GM12864 (cell line): Measurements from ENCODE around the gene LNX2.
A peak's percentile ranks its signal among the peaks of the same experiment; 100 is the strongest.

ENCODE experiments used
- DNase-seq: peaks from one replicate; pipeline ENCODE4 v3.0.0-alpha.2; 2011; ENCODE audit warnings: low read depth
- H3K4me3 ChIP-seq: 2 replicates; pipeline ENCODE4 v1.5.1; 2011; ENCODE audit warnings: mild to moderate bottlenecking, low read depth, low read length, control low read depth
- CTCF ChIP-seq: IDR thresholded peaks from 2 replicates; pipeline ENCODE4 v1.5.1; 2011; ENCODE audit warnings: low read depth, mild to moderate bottlenecking, moderate library complexity, low read length, control low read depth, inconsistent platforms; ENCODE audit errors: missing control alignments

The LNX2 gene

DNA sequence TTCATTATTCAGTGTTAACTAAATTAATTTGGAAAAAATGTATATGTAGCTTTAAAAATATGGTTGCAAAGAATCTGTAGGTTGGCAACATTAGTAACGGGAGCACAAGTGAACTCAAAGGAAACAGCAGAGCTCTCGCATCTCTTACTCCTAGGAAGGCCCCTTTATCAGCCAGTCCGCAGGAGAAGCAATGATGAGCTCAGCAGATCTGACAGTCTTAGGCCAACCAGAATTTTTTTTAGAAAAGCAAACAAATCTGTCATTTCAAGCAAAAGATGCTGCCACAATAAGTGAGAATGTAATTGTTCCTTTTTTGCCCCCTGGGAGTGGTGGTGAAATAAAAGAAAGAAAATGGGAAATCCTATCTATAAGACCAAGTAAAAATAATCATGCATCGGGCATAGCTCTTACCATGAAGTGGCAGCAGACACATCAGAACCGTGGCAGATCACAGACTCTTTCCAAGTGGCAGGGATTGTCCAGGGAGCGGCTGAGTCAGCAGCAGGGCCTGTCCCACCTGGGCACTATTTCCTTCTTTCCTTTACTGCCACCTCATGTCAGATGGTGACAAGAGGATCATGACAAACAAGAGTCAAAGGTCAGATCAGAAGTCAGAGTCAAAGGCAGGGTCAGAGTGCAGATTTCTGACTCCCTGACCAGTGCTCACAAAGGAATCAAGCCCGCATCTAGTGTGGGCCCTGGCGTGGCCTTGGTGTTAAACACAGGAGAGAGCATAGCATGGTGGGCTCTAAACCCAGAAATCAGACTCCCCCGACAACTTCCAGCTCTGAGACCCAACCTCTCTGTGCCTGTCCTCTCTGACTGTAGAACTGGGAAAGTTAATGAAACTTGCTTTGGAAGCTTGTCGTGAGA is 86.0 kb downstream of the LNX2 start:
- no peak for TF ChIP-seq CTCF
- no peak overlapping the region for H3K4me3 ChIP-seq
- no peak for DNase-seq

DNA sequence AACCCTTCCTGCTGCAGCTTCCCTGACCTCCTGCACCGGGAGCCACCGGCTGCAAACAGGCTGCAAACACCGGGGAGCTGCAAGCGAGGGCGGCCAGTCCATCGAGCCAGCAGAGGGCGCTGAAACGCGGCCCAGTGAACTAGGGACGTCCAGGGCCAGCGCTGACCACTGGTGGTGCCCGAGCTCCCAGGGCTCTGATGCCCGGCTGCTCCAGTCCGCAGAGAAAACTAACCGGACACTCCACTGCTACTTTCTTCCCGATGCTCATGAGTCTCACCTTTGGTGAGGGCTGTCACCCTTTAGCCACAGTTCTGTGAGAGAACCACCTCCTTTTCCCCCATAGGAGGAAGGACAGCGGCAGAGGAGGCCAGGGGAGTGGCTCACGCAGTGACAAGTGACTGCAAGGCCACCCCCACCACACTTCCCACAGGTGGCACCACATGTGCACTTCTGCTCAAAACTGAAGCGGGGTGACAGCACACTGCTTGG is 87.1 kb downstream of the LNX2 start:
- DNase-seq: no peak
- H3K4me3 ChIP-seq: no peak overlapping the region
- TF ChIP-seq CTCF: peak; percentile 82

DNA sequence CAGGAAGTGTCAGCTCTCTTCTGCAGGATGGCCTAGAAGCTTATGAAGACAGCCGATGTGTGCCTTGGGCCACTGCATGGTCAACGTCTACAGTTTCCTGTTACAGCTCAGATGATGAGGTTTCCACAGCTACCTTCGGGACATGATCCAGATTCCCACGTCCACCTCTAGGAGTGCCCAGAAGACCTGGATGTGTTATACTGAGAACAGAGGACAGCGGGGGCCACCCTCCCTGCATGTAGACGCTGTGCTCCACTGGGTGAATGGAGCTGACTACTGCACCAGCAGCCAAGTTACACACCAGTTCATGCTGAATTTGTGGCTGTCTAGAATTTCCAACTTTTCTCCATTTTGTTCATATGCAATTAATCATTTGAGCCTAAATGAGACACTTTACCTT is 91.4 kb downstream of the LNX2 start:
- TF ChIP-seq CTCF: no peak
- no peak for DNase-seq
- no peak overlapping the region for H3K4me3 ChIP-seq

DNA sequence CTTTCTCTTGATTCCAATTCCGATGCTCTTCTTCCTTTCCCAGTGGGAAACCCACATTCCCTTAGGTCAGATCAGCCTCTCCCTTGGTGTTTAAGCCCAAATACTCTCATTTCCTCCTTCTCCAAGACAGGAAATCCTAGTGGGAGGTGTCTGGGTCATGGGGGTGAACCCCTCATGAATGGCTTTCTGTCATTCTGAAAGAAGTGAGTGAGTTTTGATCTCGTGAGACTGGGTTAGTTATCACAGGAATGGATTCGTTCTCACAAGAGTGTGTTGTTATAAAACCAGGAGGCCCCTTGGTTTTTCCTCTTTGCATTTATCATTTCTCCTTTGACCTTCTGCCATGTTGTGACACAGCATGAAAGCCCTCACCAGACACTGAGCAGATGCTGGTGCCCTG is 93.8 kb downstream of the LNX2 start:
- H3K4me3 ChIP-seq: no peak overlapping the region
- TF ChIP-seq CTCF: no peak
- no peak for DNase-seq

DNA sequence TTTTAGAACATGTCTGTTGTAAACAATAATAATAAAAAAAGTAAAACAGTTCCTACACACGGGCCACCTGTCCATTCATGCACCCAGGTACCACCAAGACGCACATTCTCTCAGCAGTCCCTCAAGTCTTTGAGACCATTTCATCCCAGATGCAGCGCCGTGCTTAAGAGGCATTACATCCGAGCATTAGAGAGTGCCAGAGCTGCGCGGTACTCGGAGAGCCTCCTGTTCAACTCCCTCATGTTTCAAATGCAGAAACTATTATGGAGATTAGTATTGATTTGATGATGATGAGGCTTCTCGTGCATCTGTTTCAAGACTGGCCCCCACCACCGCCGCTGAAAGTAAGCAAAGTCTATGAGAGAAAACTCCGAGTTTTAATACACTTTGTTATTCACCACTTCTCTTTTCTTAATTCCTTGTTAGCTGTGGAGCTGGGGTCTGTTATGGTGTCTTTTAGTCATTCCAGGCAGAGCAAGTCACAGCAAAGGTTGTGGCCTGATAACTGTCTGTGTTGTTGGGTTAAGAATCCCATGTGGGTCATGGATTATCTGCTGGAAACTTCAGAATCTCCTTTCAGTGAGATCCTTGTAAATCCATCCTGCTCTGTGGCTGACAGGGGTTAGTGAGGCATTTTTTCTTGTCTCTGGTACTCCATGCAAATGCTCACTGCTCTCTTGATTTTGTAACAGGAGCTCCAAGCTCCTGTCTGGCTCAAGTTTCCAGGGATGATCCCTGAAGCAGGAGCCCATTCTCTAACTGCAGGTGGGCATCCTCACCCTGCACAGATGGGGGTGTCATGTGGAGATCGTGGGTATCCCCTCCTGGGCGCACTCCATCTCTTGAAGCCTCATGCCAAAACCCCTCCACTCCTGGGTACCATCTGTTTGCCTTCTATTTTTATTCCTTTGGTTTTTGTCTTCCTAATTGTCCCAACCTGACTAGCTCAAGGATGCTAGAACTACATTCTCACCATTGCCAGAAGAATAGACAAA is 95.1 kb downstream of the LNX2 start:
- H3K4me3 ChIP-seq: no peak overlapping the region
- no peak for DNase-seq
- no peak for TF ChIP-seq CTCF

- TF ChIP-seq CTCF: no peak
- H3K4me3 ChIP-seq: no peak overlapping the region
- DNase-seq: no peak
Observed at GRCh38 chr13:27523346-27524073, 96.8 kb downstream of the LNX2 start.
